GM13976 (cell line): ENCODE results near the gene HK1.

Experiments used
- DNase-seq: peaks from one replicate; pipeline ENCODE4 v3.0.0; 2012; ENCODE audit warnings: low spot score
- CTCF ChIP-seq: IDR thresholded peaks from 2 replicates; pipeline ENCODE4 v1.5.1; 2012; ENCODE audit warnings: borderline replicate concordance, mild to moderate bottlenecking; ENCODE audit not compliant: insufficient read depth; ENCODE audit errors: extremely low read depth, missing control alignments, control extremely low read depth
- in situ Hi-C: fragments of 300-500 bp; cut with MboI; formaldehyde crosslinking; loops from one replicate; pipeline ENCODE4 v1.12.0; 2022; ENCODE audit warnings: low sequenced_read_pairs, mixed read lengths, inconsistent platforms; ENCODE audit not compliant: unreplicated experiment

The HK1 gene

DNA sequence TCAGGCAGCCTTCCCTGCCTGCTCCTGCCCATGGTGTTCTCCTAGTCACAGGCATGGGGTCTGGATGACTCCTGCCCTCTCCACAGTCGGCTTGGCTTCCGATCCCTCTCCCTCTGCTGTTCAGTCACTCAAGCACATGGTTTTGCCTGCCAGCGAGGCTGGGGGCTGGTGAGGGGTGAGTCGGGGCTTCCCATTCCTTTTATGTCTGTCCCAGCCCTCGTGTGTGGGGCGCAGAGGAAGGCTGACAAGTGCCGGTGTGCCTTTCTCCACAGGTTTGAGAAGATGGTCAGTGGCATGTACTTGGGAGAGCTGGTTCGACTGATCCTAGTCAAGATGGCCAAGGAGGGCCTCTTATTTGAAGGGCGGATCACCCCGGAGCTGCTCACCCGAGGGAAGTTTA is 98.4 kb downstream of the HK1 start:
- TF ChIP-seq CTCF = no peak
- in situ Hi-C loops = no loop called here
- DNase-seq = no peak

- in situ Hi-C loops = no loop called here
- no peak for TF ChIP-seq CTCF
- no peak for DNase-seq
These were observed 98.9 kb downstream of the HK1 start for GRCh38 chr10:69377191-69377590.

DNA sequence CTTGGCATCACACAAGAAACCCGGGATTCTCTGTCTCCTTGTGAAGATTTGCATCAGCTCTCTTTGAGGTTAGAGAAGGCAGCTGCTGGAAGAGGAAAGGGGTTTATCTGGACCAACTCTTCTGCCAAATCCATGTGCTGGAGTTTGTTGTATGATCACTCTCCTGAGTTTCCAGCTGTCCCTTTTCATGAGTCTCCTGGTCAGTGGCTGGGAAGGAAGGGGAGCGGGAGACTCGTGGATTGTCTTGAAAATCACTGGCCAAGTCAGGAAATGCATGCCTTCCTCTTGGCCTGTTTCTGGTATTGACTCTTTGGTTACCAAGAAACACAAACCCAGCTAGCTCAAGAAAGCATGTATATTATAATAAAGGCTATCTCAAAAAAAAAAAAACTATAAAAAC is 99.6 kb downstream of the HK1 start:
- no peak for TF ChIP-seq CTCF
- DNase-seq = no peak
- in situ Hi-C loops = no loop called here

GRCh38 chr10:69379800-69380199 is 101.5 kb downstream of the HK1 start:
- in situ Hi-C loops = no loop called here
- TF ChIP-seq CTCF = no peak
- DNase-seq = no peak

DNA sequence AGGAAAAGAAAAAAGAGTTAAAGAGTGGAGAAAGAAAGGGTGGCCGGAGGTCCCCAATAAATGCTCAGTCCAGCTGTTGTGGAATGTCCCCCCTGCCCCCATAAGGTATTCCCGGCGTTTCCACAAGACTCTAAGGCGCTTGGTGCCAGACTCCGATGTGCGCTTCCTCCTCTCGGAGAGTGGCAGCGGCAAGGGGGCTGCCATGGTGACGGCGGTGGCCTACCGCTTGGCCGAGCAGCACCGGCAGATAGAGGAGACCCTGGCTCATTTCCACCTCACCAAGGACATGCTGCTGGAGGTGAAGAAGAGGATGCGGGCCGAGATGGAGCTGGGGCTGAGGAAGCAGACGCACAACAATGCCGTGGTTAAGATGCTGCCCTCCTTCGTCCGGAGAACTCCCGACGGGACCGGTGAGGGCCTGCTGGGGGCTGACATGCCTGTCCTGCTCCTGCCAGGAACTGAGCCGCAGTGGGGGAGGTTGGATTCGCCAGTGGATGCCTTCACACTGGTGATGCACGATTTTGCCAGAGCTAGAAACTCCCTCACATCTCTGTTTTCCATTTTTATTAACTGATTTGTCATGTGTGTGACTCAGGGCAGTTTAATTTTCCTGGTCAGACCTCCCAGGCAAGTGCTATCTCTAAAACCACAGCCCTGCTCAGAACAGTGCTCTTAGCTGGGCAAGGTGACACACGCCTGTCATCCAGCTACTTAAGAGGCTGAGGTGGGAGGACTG is 104.3 kb downstream of the HK1 start:
- in situ Hi-C loops = no loop called here
- DNase-seq = no peak
- TF ChIP-seq CTCF = no peak

- no peak for DNase-seq
- TF ChIP-seq CTCF = no peak
- in situ Hi-C loops = no loop called here
These were observed 105.3 kb downstream of the HK1 start for GRCh38 chr10:69383558-69383957.
